WTC11 (cell line): ENCODE measurements around the gene C4BPA.

Experiments used
- CREB1 ChIP-seq: sonication (generic); formaldehyde crosslinking; IDR thresholded peaks from 2 replicates; pipeline ENCODE4 v1.8.0; 2023; ENCODE audit warnings: mild to moderate bottlenecking, missing genetic modification reagents
- ELF4 ChIP-seq: sonication (generic); formaldehyde crosslinking; IDR thresholded peaks from 2 replicates; pipeline ENCODE4 v1.8.1; 2022; ENCODE audit warnings: low read depth, mild to moderate bottlenecking, moderate library complexity, missing genetic modification reagents

DNA sequence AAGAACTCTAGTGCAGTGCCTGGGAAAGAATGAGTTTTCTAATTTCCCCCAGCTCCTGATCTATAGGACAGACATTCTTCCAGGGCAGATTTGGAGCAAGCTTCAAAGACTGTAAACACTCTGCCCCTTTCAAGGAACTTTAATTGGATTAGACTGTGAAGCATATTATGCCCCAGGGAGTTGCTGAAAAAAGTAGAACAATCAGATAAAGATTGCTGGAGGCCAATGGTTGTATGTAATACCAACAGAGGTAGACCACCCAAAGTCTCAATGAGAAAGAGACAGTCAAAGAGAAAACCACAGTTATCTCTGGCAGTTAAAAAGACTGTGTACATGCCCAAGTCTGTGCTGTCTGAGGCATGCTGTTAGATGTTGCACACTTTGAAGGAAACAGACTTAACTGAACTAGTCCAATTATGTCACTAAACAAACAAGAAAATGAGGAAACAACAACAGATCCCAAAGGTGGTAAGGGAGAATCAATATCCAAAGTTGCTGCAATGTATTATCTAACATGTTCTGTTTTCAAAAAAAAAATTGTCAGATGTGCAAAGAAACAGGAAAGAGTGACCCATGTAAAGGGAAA lies 24.4 kb downstream of the C4BPA start:
- no peak for TF ChIP-seq CREB1 (CRISPR knock-in tag)
- no peak for TF ChIP-seq ELF4 (CRISPR knock-in tag)
